Stimulated activated CD8-positive, alpha-beta memory T cell treated with anti-CD3 and anti-CD28 coated beads, Interleukin-7, amount 100 ng/mL, for 4 hours (primary cell): Measurements from ENCODE around the gene KIRREL3.

Source experiments
- DNase-seq, 2 donors: peaks; one replicate each; pipeline ENCODE4 v3.0.0-alpha.2; 2020; ENCODE audit warnings: low read depth in 2 of 2

KIRREL3 gene

DNA sequence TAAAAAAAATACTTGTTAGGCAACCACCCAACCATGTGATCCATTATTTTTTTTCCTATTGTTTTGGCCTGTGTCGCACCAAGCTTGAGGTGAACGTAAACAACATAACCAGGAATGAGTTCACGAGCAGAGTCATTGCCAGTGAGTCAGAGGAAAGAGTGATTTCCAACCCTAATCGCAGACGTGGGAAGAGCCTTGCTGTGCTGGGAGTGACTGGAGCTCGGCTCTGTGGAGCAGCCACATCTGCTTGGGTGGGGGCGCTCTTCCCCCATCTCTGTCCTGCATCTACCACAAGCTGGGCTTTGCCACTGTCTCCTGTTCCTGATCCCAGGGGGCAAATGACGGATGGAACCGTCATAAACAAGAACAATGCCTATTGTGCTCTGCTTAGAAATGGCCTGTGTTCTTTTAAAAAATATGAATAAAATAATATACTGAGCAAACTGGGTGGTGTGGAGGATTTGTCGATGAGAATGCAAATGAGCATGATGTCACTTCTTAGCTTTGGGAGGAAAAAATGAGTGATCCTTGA is 210.0 kb downstream of the KIRREL3 start:
- DNase-seq = no peak

DNA sequence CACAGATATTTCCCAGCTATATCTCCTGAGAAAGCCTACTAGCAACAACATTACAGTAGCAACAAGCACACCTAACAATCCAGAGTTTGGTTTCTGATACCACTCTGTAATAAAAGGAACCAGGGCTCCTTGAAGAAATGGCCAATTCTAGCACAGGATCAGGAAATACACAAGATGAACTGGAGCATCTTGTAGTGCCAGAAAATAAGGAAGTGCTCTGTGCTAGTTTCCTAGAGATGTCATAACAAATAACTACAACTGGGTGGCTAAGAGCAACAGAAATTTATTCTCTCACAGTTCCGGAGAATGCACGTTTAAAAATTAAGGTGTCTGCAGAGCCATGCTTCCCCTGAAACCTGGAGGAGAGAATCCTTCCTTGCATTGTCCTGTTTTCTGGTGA is 217.8 kb downstream of the KIRREL3 start:
- DNase-seq = no peak

DNA sequence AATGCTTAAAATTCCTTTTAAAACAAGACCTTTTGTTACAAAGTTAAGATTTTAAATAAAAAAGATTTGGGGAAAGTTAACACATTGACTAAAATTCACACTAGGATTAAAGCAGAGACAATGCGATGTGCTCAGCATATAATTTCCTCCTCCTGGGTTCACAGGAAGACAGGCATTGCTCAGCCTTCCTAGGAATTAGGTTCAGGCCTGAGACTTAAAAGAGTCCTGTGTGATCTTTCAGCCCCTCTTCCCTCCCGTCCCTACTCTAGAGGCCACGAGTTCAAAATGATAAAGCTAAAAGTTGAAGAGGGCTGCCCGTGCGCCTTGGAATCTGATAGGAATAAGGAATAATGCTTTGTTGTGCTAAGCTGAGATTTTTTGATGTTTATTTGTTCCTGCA is 218.6 kb downstream of the KIRREL3 start:
- no peak for DNase-seq

- no peak for DNase-seq
These were observed 224.5 kb downstream of the KIRREL3 start for GRCh38 chr11:126776119-126776518.

GRCh38 chr11:126772267-126772666 is 228.3 kb downstream of the KIRREL3 start:
- no peak for DNase-seq

DNA sequence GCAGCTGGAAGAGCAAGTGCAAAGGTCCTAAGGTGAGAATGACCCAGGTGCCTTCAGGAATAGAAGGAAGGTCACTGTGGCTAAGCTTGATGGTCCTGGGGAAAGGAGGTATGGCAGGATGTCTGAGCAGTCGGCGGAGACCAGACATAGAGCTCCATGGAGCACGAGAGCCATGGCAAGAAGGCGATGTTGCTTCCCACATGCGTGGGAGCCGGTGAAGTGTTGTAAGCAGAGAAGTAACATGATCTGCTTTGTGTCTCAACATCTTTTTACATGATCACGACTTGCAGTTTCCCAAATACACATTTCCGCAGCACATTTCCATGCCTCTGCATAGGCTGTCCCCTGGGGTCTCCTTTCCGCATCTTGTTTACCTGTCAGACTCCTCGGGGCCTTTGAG is 231.9 kb downstream of the KIRREL3 start:
- no peak for DNase-seq

- no peak for DNase-seq
These were observed 234.1 kb downstream of the KIRREL3 start for GRCh38 chr11:126766440-126766839.

DNA sequence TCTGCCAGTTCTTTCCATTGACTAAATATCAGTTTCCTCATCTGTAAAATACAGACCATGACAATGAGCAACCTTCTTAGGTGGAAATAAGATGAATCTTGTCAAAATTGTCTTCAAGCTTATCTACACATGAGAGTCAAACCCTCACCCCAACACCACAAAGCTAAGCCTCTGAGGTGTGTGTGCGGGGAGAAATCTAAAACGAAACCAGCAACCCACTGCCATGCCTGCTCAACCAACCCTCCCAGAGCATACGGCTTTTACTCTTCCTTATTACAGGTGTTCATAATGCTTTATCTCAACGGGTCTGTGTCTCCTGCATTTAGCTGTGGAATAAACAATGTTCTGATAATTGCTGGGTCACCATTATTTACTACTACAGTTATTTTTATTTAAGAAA is 235.4 kb downstream of the KIRREL3 start:
- no peak for DNase-seq

GRCh38 chr11:126764231-126764630 is 236.3 kb downstream of the KIRREL3 start:
- DNase-seq = no peak

GRCh38 chr11:126756855-126757254 is 243.7 kb downstream of the KIRREL3 start:
- no peak for DNase-seq

DNA sequence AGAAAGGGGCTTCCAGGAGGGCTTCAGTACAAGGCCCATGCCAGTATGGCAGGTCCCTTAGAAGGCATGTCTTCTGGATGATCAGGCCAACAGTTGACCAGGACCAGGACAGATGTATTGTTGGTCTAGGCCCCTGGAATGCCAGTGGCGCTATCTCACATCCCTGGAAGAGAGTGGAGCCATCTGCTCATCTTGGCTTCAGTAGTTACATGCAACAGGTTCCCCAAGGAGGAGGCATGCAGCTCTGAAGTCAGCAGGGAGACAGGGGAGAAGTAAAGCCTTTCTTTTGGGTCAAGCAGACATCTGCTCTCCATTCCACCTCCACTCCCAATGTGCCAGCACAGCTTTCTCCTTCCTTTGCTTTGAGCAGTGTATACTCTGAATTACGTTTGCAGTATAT is 244.1 kb downstream of the KIRREL3 start:
- no peak for DNase-seq

GRCh38 chr11:126755526-126755925 is 245.0 kb downstream of the KIRREL3 start:
- DNase-seq = no peak

DNA sequence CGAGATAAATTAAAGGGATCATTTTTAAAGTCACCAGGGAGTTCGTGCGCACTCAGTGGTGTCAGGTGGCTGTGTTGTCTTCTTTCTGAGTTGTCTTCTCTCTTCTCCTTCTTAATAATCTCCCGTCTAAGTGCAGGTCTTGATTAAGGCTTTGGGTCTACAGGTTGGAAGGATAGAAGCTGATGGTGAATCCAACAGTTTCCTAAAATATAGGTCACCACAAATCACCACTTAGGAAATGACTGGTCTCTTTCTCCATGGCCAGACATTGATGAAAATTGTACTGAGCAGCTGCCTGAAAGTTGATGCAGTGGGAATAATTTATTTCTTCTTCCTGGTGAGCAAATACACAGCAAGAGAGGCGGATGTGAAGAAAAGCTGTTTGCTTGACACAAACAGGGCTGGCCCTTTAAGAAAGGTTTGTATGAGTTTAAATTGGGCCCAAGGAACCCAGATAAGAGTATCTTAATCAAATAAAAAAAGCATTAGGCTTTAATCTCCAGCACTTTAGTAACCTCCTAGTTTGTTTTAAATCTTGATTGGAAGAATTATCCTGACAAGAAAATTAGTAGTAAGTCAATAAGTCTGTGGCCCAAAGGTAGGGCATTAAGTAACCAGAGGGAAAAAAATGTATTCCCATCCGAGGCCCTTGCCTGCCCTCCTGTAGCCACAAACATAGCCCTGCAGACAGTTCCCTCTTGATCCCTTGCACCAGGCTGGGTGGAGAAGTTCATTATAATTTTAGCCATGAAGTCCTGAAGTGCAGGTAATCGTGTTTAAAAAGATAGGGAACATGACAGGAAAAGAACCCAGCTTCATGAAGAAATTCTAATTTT is 245.8 kb downstream of the KIRREL3 start:
- DNase-seq = no peak

DNA sequence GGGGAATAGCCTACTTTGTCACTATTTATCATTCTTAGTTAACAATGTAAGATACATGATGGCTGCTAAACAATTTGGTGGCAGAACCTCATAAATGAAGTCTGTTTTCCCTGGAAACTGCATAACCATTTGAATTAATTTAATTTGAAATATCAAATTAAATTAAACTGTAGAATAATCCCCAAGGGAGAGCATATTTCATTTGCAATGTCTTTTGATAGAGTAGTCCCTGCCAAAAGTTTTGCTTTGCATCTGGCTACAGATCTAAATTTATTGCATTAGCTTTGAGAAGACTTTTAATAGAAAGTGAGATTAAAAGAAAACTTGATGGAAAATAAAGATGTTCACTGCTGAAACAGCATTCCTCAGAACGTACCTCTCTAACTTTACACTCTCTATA is 246.6 kb downstream of the KIRREL3 start:
- DNase-seq = no peak

DNA sequence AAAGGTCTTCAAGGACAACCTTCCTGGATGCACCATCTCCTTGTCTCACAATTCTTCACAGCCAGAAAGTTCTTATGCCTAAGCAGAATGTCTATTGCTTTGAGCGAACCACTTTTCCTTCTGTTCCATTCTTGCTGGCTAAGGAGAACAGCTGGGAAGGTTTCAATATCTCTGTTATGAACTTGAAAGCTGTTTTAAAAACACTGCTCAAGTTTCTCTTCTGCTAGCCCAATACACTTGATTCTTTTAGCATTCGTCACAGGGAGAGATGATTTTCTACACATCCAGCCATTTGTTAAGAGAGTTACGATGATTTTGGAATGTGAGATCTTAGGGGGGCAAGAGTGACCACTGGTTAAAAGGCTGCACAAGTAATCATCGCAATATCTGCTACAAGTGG is 249.3 kb downstream of the KIRREL3 start:
- no peak for DNase-seq

DNA sequence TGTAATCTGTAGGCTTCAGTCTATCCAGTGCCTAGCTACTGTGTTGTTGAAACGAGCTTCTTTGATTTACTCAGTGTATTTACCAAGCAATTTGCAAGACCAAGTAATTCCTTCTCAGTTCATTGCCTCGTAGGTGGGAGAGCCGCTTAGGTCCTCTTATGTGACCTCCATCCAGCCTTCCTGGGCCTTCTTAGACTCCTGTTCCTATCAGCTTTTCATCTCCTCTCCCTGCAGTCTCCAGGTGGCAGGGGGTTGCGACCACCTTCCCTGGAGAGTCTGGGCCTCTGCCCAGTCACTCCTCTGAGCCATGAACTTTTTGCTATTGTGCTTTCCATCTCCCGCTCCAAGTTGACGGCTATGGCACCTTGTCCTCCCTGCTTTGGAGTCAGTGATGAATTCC is 251.8 kb downstream of the KIRREL3 start:
- no peak for DNase-seq

DNA sequence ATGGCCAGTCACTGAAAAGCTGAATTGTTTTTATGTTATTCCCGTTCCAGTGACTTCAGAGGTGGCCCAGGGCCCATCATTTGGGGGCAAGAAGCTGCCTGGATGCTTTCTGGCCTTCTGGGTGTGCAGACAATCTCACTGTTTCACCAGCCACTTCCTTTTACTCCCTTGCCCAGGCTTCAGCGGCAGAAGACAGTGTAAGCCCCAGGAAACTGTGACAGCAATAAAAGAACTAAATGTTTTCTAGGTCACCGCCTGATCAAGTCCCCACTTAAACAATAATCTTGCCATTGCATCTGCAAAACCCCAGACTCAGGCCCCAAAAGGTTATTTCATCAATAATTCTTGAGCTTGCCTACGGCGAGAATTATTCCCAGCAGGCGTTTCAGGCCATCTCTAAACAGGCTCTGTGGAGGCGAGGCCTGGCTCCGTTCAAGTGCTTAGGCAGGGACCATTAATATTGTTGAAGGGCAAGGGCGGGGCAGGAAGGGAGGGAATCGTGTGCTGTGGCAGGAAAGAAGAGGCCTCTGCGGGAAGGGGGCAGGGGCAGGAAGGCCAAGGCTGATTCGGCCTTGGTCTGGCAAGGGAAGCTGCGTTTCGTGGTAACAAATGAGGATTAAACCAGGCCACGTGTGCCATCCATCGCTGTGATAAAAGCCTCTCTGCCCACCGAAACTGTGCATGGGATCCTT is 252.3 kb downstream of the KIRREL3 start:
- no peak for DNase-seq

GRCh38 chr11:126747315-126747714 is 253.3 kb downstream of the KIRREL3 start:
- no peak for DNase-seq

- no peak for DNase-seq
These were observed 254.1 kb downstream of the KIRREL3 start for GRCh38 chr11:126746443-126746842.

GRCh38 chr11:126744699-126745098 is 255.9 kb downstream of the KIRREL3 start:
- DNase-seq = no peak

DNA sequence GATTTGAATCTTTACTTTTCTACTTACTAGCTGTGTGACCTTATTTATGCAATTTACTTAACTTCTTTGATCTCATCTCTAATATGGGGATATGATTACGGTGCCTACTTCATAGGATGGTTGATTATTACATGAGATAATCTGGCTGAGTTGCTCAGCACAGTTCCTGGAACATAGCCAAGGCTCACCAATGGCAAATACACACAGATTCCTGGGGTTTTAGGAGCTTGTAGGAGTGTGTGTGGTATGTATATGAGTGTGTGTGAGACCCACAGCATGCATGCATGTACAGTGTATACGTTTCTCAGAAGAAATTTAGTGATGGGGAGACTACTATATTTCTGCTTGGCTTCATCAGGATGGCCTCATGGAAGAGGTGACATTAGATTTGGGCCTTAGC is 256.9 kb downstream of the KIRREL3 start:
- DNase-seq = no peak

- DNase-seq = no peak
These were observed 258.0 kb downstream of the KIRREL3 start for GRCh38 chr11:126742582-126742981.

DNA sequence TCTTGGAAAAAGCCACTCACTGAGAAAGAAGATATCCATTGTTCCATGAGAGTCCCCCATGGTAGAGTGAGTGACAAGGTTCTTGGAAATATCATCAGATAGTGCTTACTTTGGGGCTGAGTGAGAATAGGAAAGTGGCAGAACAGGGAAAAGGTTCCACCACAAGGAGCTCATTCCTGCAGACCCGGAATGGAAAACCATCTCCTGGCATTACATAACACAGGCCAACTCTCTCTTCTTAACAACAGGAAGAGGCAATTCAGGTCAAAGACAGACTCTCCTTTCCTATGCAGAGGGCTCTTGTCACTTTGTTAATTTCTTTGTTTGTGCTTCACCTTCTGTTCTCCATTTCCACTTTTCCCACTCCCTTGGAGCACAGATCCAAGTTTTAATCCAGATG is 259.7 kb downstream of the KIRREL3 start:
- no peak for DNase-seq
